Measurements from ENCODE around the gene VEZF1.

DNA sequence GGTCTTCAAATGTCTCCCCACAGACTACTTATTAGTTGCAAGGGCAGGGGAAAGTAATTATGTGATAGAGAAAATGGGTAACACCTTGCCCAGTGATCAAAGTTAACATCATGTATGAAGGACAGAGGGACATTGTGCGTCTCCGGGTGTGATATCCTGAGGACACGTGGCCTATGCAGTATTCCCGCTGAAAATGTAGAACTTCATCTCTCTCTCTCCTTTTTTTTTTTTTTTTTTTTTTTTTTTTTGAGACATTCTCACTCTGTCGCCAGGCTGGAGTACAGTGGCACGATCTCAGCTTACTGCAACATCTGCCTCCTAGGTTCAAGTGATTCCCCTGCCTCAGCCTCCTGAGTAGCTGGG is 24.9 kb downstream of the VEZF1 start:
- no peak for TF ChIP-seq EZH2 (IDR thresholded peaks at IDR 0.05; ENCODE audit: borderline replicate concordance)
- TF ChIP-seq CTCF (IDR thresholded peaks at IDR 0.05; ENCODE audit: poor library complexity): no peak
- no peak for TF ChIP-seq EZH2phosphoT487 (IDR thresholded peaks at IDR 0.05; ENCODE audit: low read depth, severe bottlenecking, unreplicated experiment)
